HEK293T (cell line): Measurements from ENCODE around the gene ATP11A.

Experiments
- ARNT ChIP-seq: fragments of 450-650 bp; IDR thresholded peaks from 2 replicates; pipeline ENCODE4 v1.6.1; 2017; ENCODE audit warnings: mild to moderate bottlenecking
- BHLHE40 ChIP-seq: fragments of 450-650 bp; IDR thresholded peaks from 2 replicates; pipeline ENCODE4 v1.6.1; 2016; ENCODE audit warnings: mild to moderate bottlenecking, moderate library complexity, borderline replicate concordance
- CTBP1 ChIP-seq: fragments of 450-650 bp; IDR thresholded peaks from 2 replicates; pipeline ENCODE4 v1.6.1; 2016; ENCODE audit warnings: borderline replicate concordance
- ELF4 ChIP-seq: fragments of 450-650 bp; IDR thresholded peaks from 2 replicates; pipeline ENCODE4 v1.6.1; 2017; ENCODE audit warnings: antibody characterized with exemption
- FOXA1 ChIP-seq: fragments of 450-650 bp; IDR thresholded peaks from 2 replicates; pipeline ENCODE4 v1.6.1; 2016; ENCODE audit warnings: mild to moderate bottlenecking
- FOXK2 ChIP-seq: fragments of 450-650 bp; IDR thresholded peaks from 2 replicates; pipeline ENCODE4 v1.6.1; 2016; ENCODE audit warnings: mild to moderate bottlenecking
- PKNOX1 ChIP-seq: fragments of 450-650 bp; IDR thresholded peaks from 2 replicates; pipeline ENCODE4 v1.6.1; 2016
- SP1 ChIP-seq: fragments of 450-650 bp; IDR thresholded peaks from 2 replicates; pipeline ENCODE4 v1.6.1; 2017
- TARDBP ChIP-seq: fragments of 450-650 bp; IDR thresholded peaks from 2 replicates; pipeline ENCODE4 v1.6.1; 2016
- ZNF384 ChIP-seq: fragments of 450-650 bp; IDR thresholded peaks from 2 replicates; pipeline ENCODE4 v1.6.1; 2016

- TF ChIP-seq TARDBP (no peak), ZNF384 (no peak), ARNT (no peak), ELF4 (no peak), SP1 (no peak), FOXA1 (no peak), CTBP1 (no peak), PKNOX1 (no peak), BHLHE40 (no peak), FOXK2 (no peak)
Measured at GRCh38 chr13:112904436-112904960, 214.7 kb downstream of the ATP11A start.
